PC-9 (cell line): ENCODE measurements around the gene FBXL17.

Experiments
- CTCF ChIP-seq: fragments of 200-600 bp; sonication (generic); conservative IDR thresholded peaks from 2 replicates; pipeline ENCODE4 v1.6.1; 2017; ENCODE audit warnings: mixed run types, antibody characterized with exemption, mild to moderate bottlenecking, moderate library complexity
- EZH2 ChIP-seq: fragments of 200-600 bp; sonication (generic); IDR thresholded peaks from 2 replicates; pipeline ENCODE4 v1.8.0; 2017; ENCODE audit warnings: antibody characterized with exemption, low read depth

DNA sequence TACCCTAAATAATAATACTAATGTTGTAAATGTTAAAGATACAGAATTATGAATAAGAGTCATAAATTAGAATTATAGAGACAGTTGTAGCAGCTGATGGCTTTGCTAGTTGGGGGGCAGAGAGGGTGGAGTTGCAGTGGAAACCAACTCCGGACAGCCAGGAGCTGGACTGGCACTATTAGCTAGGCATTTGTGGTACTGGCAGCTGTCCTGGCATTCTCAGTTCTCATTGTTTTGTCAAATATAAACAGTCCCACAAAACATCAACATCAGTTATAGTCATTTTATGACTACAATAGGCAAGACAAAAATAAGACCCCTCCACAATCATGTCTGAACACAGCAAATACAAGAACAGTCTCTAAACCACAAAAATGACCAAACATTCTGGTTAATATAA lies 2.8 kb upstream of the FBXL17 start:
- TF ChIP-seq CTCF (no peak), EZH2 (no peak)
